ENCODE results near the gene FSTL4. TPM values are rescaled to one million over a fixed set of nuclear protein-coding genes. Genes with fewer than 3 reads are reported as not detected.

Gene FSTL4
- total RNA-seq, 1 donor from 2014 or later = 14.3 TPM

DNA sequence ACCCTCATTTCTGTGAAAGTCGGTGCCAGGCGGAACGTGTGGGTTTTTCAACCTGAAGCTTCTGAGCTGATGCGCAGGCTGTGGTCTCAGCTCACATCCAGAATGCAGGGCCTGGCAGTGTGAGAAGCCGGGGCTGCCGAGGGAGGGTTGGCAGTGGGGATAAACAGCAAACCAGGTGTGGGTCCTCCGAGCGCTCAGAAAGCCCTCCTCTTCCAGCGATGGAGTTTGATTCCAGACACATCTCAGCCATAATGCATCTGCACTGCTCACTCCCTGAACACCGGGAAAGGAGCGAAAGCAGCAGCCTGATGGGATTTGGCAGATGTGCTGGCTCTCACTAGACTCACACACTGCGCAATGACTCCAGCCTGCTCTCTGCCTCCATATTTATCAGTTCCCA, 280.4 kb downstream of the FSTL4 start:
- Mint-ChIP-seq H3K9me3 (no peaks in the 10 kb centered on the region), H3K4me1 (no peaks in the 10 kb centered on the region), H3K4me3 (no peak overlapping the region), H3K27ac (no peak overlapping the region), H3K36me3 (no peaks in the 10 kb centered on the region), H3K27me3 (ENCODE audit: low read depth) (no peaks in the 10 kb centered on the region)
- TF ChIP-seq, protein P1, sequence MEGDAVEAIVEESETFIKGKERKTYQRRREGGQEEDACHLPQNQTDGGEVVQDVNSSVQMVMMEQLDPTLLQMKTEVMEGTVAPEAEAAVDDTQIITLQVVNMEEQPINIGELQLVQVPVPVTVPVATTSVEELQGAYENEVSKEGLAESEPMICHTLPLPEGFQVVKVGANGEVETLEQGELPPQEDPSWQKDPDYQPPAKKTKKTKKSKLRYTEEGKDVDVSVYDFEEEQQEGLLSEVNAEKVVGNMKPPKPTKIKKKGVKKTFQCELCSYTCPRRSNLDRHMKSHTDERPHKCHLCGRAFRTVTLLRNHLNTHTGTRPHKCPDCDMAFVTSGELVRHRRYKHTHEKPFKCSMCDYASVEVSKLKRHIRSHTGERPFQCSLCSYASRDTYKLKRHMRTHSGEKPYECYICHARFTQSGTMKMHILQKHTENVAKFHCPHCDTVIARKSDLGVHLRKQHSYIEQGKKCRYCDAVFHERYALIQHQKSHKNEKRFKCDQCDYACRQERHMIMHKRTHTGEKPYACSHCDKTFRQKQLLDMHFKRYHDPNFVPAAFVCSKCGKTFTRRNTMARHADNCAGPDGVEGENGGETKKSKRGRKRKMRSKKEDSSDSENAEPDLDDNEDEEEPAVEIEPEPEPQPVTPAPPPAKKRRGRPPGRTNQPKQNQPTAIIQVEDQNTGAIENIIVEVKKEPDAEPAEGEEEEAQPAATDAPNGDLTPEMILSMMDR (IDR thresholded peaks at IDR 0.05; ENCODE audit: unreplicated experiment) = no peak
- no peak for DNase-seq (ENCODE audit: low spot score in 2 of 2, unreplicated experiment in 2 of 2)

DNA sequence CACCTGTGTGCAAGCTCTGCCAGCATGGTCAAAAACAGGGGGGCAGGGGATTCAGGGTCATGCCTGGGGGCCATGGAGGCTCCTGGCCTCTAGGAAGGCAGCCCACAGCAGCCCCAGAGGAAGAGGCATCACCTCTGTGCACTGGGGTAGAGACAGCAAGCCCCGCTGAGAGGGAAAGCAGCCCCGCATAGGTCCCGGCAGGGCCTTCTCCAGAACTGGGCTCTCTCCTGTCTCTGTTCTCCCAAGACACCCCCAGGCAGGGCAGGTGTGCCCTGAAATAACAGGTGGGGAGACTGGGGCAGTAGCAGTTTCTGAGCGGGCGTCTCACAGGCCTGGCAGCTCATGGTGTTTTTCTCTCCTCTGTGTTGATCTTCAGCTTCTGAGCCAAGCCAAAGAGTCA, 281.4 kb downstream of the FSTL4 start:
- TF ChIP-seq, protein P1 (IDR thresholded peaks at IDR 0.05; ENCODE audit: unreplicated experiment) = no peak
- H3K4me1 Mint-ChIP-seq = no peaks in the 10 kb centered on the region
- no peak overlapping the region for H3K27ac Mint-ChIP-seq
- H3K27me3 Mint-ChIP-seq (ENCODE audit: low read depth) = no peaks in the 10 kb centered on the region
- H3K9me3 Mint-ChIP-seq = no peaks in the 10 kb centered on the region
- no peak for DNase-seq (ENCODE audit: low spot score in 2 of 2, unreplicated experiment in 2 of 2)
- H3K4me3 Mint-ChIP-seq = no peak overlapping the region
- H3K36me3 Mint-ChIP-seq = no peaks in the 10 kb centered on the region

GRCh38 chr5:133328800-133329199, 283.5 kb downstream of the FSTL4 start:
- H3K4me1 Mint-ChIP-seq = peaks cover 5% of the 10 kb centered on the region
- H3K4me3 Mint-ChIP-seq = no peak overlapping the region
- no peaks in the 10 kb centered on the region for H3K36me3 Mint-ChIP-seq
- no peak for DNase-seq (ENCODE audit: low spot score in 2 of 2, unreplicated experiment in 2 of 2)
- TF ChIP-seq, protein P1 (IDR thresholded peaks at IDR 0.05; ENCODE audit: unreplicated experiment) = no peak
- H3K9me3 Mint-ChIP-seq = no peaks in the 10 kb centered on the region
- H3K27ac Mint-ChIP-seq = no peak overlapping the region
- no peaks in the 10 kb centered on the region for H3K27me3 Mint-ChIP-seq (ENCODE audit: low read depth)

- DNase-seq (ENCODE audit: low spot score in 2 of 2, unreplicated experiment in 2 of 2) = no peak
- Mint-ChIP-seq H3K4me3 (no peak overlapping the region), H3K36me3 (no peaks in the 10 kb centered on the region), H3K9me3 (no peaks in the 10 kb centered on the region), H3K27me3 (ENCODE audit: low read depth) (no peaks in the 10 kb centered on the region), H3K4me1 (peaks cover 8% of the 10 kb centered on the region), H3K27ac (no peak overlapping the region)
- TF ChIP-seq, protein P1 (IDR thresholded peaks at IDR 0.05; ENCODE audit: unreplicated experiment) = no peak
Measured at GRCh38 chr5:133327946-133328401, 284.4 kb downstream of the FSTL4 start.

DNA sequence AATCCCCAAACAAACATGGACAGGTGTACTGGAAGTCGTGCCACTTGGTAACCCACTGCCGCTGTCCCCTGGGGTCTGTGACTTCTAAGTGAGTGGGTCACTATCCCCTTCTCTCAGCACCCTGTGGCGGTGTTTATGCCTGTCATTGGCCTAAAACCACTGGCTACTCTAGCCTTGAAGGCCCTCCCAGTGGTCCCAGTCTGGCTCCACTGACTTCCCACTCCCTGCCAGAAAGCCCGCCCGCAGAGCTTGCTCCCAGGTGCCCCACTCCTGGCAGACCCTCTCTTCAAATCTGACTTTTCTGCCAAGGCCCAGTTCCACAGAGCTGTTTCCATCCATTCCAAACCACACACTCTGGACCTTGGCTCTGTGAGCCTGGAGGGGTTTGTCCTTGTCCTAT, 286.0 kb downstream of the FSTL4 start:
- no peaks in the 10 kb centered on the region for H3K9me3 Mint-ChIP-seq
- no peaks in the 10 kb centered on the region for H3K36me3 Mint-ChIP-seq
- TF ChIP-seq, protein P1 (IDR thresholded peaks at IDR 0.05; ENCODE audit: unreplicated experiment) = no peak
- peaks cover 8% of the 10 kb centered on the region for H3K4me1 Mint-ChIP-seq
- no peak overlapping the region for H3K4me3 Mint-ChIP-seq
- DNase-seq (ENCODE audit: low spot score in 2 of 2, unreplicated experiment in 2 of 2) = no peak
- H3K27me3 Mint-ChIP-seq (ENCODE audit: low read depth) = no peaks in the 10 kb centered on the region
- H3K27ac Mint-ChIP-seq = no peak overlapping the region

- Mint-ChIP-seq H3K4me1 (peaks cover 8% of the 10 kb centered on the region), H3K9me3 (no peaks in the 10 kb centered on the region), H3K36me3 (no peaks in the 10 kb centered on the region)
Measured at GRCh38 chr5:133325864-133326263, 286.5 kb downstream of the FSTL4 start.

More at GRCh38 chr5:133325864-133326263, 286.5 kb downstream of the FSTL4 start:
- no peak overlapping the region for H3K27ac Mint-ChIP-seq
- TF ChIP-seq, protein P1 (IDR thresholded peaks at IDR 0.05; ENCODE audit: unreplicated experiment) = no peak
- no peak overlapping the region for H3K4me3 Mint-ChIP-seq
- no peak for DNase-seq (ENCODE audit: low spot score in 2 of 2, unreplicated experiment in 2 of 2)
- no peaks in the 10 kb centered on the region for H3K27me3 Mint-ChIP-seq (ENCODE audit: low read depth)
